SK-N-SH (cell line): ENCODE data around the gene RTN4.

Experiments
- EP300 ChIP-seq, 2 experiments: IDR thresholded peaks; 2 replicates each; pipeline versions ENCODE4 v1.4.0 to v1.6.1; 2012; ENCODE audit warnings: borderline replicate concordance in 1 of 2, low read depth in 1 of 2, low read length in 1 of 2
- NRF1 ChIP-seq: IDR thresholded peaks from 2 replicates; pipeline ENCODE4 v1.6.1; 2012; ENCODE audit warnings: low read depth, mild to moderate bottlenecking, low read length
- YY1 ChIP-seq: IDR thresholded peaks from 2 replicates; pipeline ENCODE4 v1.4.0; 2012; ENCODE audit warnings: low read depth, mild to moderate bottlenecking

DNA sequence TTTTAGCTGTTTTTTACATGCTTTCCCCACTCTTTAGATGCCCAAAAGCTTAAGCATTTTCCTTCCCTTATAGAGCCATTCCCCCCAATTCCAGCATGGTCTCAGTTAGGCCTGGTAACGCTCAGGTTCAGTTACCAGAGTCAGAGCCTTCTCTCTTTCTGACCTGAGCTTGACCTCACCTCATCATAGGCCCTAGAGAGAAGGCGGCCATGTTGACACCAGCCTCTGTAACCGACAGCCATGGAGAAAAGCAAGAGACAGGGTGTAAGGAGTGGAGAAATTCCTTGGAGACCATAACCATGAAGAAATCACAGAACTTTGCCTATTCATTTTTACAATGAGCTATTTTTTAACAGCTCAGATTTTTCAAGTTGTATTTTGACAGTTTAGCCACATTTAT, 99.4 kb downstream of the RTN4 start:
- TF ChIP-seq NRF1: no peak
- no peak for TF ChIP-seq EP300 (IDR thresholded peaks at IDR 0.05; ENCODE audit: borderline replicate concordance in 1 of 2, low read depth in 1 of 2, low read length in 1 of 2)
- TF ChIP-seq YY1: no peak
